Measurements from ENCODE around the gene LOX.

LOX gene

GRCh38 chr5:122053181-122054109 lies 24.6 kb downstream of the LOX start:
- DNase-seq (ENCODE audit: low read depth in 3 of 3), result no peak

DNA sequence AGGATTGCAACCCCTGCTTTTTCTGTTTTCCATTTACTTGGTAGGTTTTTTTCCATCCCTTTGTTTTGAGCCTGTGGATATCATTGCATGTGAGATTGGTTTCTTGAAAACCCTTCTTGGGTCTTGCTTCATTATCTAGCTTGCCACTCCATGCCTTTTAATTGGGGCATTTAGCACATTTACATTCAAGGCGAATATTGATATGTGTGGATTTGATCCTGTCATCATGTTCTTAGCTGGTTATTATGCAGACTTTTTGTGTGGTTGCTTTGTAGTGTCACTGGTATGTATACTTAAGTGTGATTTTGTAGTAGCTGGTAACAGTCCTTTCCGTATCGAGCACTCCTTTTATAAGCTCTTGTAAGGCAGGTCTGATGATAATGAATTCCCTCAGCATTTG lies 26.5 kb downstream of the LOX start:
- DNase-seq (ENCODE audit: low read depth in 3 of 3), result no peak

DNA sequence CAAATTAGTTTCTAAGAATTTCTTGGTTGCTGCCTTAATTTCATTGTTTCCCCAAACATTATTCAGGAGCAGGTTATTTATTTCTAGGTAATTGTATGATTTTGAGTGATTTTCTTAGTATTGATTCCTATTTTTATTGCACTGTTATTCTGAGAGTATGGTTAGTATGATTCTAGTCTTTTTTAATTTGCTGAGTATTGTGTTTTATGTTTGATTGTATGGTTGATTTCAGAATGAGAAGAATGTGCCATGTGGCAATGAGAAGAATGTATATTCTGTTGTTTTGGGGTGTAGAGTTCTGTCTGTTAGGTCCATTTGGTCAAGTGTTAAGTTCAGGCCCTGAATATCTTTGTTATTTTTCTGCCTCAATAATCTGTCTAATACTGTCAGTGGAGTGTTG lies 27.1 kb downstream of the LOX start:
- no peak for DNase-seq (ENCODE audit: low read depth in 3 of 3)

GRCh38 chr5:122040636-122041302 lies 37.3 kb downstream of the LOX start:
- no peak for DNase-seq (ENCODE audit: low read depth in 3 of 3)

- no peak for DNase-seq (ENCODE audit: low read depth in 3 of 3)
Measured at GRCh38 chr5:122036326-122036725, 41.7 kb downstream of the LOX start.

DNA sequence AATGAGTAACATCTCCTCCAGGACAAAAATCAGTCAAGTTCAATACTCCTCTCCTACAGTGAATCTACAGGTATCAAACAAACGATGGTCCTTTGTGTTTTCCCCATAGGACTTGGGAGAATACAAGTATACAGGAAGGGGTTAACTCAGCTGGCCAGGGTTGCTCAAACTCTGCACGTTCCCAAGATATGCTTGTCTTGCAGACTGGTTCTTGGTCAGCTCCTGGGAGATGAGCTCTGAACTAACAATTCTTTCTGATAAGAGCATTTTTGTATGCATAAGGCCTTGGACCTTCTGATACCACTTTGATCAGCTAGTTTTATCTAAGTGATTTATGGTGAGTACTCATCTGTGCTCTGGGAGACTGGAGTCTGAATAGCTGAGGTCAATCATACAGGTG lies 42.1 kb downstream of the LOX start:
- DNase-seq (ENCODE audit: low read depth in 3 of 3), result no peak

DNA sequence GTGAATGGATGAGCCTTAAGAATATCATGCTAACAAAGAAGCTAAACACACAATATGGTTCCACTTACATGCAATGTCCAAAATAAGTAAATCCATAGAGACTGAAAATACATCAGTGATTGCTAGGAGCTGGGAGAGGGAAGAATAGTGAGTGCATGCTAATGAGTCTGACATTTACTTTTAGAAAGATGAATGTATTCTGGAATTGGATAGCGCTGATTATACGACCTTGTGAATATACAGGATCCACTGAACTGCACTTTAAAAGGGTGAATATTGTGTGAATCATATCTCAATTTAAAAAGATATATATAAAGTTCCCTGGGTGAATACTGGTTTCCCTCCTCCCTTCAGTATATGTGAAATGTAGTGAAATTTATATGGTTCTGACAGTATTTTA lies 46.2 kb downstream of the LOX start:
- no peak for DNase-seq (ENCODE audit: low read depth in 3 of 3)

DNA sequence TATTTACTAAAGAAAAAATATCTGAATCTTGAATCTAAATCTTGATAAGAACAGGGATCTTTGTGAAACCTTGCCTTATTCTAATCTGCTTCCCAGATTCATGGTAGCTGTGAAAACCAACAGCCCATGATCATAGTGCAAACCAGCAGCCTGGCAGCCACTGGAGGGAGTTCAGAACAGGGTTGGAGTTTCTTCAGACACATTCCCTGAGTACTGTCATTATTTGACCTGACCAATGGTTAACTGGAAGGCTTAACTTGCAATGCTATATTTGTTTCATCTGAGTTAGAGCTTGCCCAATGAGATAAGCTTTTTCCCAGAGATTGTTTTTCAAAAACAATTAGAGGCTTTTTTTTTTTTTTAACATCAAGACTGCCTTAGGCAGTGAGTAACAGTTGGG lies 47.8 kb downstream of the LOX start:
- DNase-seq (ENCODE audit: low read depth in 3 of 3), result no peak

DNA sequence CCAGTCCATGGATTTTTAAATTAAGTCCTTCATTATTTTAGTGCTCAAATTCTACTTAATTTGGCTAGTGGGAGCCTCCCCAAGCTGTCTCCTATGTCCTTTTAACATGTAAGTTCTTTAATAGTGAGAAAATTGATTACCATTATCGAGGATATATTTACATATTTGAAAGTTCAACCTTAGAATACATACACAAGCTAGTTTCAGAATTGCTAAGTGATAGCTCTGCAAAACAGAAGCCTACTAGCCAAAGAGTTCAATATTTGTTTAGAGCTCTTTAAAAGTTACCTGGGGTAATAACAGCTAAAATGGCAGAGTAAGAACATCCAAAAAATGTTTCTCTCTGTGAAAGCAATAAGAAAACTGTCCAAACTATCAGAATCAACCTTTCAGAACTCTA lies 48.2 kb downstream of the LOX start:
- DNase-seq (ENCODE audit: low read depth in 3 of 3), result no peak

GRCh38 chr5:122022966-122023365 lies 55.1 kb downstream of the LOX start:
- no peak for DNase-seq (ENCODE audit: low read depth in 3 of 3)

DNA sequence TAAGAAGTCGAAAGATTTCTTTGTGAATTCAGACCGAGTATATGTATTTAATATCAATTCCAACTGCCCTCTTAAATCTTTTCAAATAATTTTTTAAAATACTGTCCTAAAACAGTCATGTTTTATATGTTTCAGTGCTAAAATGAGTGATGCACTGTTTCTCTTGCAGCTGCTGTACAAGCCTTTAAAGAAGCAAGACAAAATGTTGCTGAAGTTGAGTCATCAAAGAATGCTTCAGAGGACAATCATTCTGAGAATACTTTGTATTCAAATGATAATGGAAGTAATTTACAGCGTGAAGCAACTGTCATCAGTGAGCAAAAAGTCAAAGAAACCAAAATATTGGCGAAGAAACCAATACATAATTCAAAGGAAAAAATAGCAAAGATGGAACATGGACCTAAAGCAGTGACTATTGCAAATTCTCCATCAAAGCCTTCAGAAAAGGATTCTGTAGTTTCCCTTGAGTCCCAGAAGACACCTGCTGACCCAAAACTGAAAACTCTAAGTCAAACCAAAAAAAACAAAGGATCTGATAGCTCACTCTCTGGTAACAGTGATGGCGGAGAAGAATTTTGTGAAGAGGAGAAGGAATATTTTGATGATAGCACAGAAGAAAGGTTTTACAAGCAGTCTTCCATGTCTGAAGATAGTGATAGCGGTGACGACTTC lies 58.0 kb downstream of the LOX start:
- no peak for DNase-seq (ENCODE audit: low read depth in 3 of 3)

- no peak for DNase-seq (ENCODE audit: low read depth in 3 of 3)
Measured at GRCh38 chr5:122015471-122015870, 62.6 kb downstream of the LOX start.

- no peak for DNase-seq (ENCODE audit: low read depth in 3 of 3)
Measured at GRCh38 chr5:122014236-122014935, 63.7 kb downstream of the LOX start.
